Activated CD4-positive, alpha-beta T cell treated with anti-CD3 and anti-CD28 coated beads, Interleukin-2, amount 50 U/mL, for 4 hours (primary cell): ENCODE measurements around the gene MARCHF3.
"Not testable (repeated sequence)": the region's sequence is repeated elsewhere in the genome, so short reads cannot be mapped to it uniquely, and the experiment has no call there.

Experiments used
- DNase-seq, 2 experiments: peaks; one replicate each; pipeline ENCODE4 v3.0.0-alpha.2; 2020

MARCHF3 gene

DNA sequence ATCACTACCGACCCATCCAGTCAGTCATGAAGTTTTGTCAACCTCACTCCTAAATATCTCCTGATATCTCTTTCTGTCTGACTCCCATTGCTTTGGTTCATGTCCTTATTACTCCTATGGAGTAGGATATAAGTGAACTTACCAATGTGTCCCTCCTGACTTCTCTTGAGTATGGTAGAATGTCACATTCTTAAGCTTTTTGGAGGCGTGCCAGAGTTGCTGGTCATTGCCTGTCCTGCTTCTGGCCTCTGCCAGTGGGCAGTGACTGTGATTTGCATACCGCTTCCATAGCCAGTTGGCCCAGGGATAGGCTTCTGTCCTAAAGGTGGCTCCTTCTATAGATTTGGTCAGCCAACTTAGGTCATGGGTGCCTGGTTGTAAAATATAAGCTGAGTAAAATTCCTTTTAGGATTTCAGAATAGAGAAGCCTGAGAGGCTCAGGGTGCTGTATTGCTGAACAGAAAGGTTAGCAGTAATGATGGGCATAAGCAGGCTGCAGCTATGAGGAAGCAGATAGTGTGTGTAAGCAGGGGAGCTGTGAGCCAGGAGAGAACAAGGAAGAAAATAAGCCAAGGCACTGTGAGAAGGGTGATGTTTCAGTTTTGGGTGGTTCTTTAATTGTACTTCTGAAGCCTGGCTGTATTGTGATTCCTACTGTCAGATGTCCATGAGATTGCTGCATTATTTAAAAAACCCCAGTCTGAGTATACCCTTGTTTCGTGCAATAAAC, 16.1 kb upstream of the MARCHF3 start:
- no peak for DNase-seq

DNA sequence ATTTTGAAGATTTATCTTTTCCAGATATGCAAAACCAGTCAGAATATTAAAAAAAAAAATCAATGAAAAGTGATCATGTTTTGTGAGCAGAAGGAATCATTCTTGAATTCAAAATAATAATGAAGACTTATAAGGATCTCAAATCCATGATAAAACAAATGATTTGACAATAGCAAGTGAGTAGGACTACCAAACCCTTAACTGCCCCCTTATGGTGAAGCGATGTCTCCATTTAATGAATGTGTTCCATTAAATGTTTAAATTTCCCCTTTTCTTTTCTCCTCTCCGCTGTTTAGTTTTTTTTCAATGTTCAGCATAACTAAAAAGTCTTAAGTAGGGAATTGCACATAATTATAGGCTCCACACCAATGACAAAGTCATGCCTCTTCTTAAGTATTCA, 12.2 kb upstream of the MARCHF3 start:
- DNase-seq, result no peak

DNA sequence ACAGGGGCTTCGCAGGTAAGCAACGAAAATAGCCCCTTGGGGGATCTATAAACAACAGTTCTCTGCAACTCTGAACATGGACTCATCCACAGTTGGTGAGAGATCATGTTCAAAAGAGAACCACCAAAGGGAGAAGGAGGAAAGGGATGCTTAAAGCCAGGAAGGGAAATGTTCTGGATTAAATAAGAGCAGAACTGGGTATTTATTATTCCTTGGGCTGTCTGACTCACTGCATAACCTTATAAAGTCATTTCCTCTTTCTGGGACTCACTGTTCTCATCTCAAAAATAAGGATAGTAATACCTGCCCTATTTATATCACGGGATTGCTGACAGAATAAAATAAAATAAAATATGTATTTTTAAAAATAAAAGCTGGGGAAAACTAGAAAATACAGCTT, 11.2 kb upstream of the MARCHF3 start:
- no peak for DNase-seq

DNA sequence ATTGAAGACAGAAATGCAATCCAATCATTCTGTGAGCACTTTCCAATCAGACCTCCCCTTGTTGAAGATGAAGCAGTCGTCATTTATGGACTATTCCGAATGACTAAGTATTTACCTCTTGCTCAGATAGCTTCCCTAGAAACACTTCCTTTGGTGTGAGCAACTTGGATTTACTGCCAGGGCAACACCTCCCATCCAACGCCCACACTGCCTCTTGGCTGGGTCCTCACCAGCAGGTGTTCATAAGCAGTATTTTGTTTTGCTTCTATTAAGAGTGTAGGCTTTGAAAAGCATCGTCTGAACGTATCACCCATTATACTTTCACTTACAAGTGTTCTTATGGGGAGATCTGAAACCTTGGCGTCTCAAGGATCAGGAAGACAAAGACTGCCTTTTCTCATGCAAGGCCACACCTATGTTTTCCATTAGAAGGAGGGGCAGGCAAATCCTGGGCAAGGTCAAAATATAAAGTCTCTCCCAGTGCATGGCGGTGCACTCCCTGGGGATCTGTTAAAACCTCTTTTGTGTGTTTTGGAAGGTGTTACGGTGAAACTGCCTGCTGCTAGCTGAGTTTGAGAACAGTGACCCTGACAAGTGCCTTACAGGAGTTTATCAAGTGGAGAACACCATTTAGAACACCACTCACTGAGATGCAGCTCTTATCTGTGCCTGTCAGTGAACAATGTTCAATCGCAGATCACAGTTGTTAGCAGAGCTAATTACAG, 10.6 kb upstream of the MARCHF3 start:
- no peak for DNase-seq

DNA sequence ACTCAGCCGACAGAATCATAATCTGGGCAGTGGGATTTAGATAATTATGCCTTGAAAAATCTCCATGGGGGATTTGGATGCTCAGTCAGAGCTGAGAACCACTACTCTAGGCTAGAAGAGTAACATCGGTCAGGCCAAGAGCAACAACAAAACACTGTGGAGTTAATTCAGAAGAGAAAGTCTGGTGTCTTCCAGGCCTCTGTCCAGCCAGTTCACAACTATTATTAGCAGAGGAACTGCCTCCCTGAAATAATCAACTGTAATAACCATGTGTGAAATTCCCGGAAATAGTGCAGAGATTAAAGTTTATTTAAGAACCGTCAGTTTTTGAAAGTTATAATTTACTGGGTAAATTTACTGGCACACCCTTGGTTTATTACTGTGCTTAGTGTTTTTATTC, 8.2 kb upstream of the MARCHF3 start:
- no peak for DNase-seq

DNA sequence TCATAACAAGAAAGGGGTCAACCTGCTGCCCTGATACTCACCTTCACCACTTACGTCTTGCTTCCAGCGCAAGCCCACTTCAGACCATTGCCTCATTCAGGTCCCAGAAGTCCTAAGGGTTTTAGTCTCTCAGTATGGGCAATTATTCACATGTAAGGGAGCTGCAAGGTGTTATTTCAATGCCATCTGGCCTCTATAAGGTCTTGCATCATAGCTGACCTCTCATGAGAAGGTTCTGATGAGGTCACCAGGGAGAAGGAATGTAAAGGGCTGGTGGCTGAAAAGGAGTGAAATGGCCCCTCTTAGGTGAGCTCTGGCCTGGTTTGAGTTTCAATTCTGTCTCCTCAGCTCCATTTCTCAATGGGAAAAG, 1.5 kb upstream of the MARCHF3 start:
- no peak for DNase-seq

DNA sequence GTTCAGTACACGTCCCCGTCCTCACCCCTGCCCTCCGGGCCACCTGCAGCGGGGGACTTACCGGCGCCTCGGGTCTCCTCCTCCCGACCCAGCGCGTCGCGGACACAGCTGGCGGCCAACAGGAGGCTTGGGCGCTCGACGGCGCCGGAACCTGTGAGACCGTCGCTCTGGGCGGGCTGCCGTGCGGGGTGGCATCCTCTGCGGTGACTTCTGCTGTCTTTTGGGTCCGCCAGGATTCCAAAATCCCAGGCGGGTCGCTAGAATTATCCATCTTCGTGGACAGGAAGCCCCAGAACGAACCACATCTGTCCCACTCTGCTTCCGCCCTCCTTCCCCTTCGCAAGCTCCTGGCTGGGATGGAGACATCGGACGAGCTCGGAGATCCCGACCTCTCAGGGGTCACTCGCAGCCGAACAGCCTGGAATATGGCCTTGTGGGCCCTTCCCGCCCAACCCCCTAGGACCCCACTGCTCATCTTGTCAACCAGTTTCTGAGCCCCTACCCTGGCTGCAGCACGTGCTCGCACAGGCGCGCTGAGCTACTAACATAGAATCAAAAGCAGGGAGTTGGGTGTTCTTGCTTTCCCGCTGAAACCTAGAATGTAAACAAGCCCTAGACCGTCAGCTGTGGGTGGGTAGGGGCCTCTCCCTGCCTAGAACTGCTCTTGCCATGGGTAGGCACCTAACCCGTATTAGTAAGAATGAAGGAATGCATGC, 947 bp upstream of the MARCHF3 start:
- DNase-seq, result peak in 1 of 2 experiments; percentile 3

DNA sequence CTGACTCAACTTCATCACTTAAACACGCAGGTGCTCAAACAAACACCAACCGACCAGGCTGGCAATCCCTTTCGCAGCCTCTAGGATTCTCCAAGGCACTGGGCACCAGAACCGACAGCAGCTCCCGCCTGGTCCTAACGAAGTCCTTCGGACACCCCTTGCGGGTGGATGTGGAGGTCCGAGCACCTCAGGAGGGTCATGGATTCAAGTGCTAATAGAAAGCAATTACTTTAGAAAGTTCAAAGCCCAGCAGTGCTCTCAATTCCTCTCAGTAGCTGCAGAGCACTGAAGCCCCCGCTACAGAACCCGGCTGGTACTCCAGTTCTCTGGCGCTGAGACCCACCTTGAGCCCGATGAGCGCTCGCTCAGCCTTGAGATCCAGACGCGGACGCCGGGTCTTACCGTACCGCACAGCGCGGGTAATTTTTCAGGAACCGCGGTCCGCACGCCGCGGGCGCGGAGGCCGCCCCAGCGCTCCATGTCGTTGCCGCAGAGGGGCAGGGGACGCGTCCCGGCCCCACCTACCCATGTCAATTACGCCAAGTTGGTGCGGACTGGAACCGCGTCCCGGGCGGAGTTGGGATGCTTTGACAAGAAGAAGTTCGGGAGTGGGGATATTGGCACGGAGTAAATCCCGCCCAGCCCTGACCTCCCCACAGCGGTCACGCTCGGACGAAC, 638 bp downstream of the MARCHF3 start:
- DNase-seq, result peak; percentile 19 to 24

DNA sequence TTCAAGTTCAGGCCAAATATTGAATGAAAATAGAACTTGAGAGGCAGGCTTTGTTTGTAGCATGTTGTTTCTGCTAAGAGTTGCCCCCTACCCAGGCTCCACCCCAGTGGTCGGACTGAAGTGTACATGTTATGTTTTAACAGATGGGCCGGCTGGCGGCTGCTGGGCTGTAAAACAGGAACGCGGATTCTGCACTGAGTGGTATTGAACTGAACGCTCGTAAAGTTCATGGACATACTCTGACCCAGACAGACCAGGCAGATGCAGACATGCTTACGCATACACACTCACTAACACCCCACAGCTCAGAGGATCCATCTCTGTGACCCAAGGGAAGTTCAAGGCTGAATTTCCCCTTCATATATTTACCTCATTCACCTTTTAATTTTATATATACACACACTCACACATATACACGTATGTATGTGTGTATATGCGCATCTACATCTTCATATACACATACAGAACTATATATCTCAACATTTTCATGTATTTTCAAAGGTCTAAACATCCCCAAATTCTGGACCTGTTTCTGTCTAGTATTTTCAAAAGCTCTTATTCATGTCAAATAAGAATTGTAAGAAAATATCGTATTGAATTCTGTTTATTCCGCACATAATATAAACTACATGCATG, 1.4 kb downstream of the MARCHF3 start:
- DNase-seq, result no peak

DNA sequence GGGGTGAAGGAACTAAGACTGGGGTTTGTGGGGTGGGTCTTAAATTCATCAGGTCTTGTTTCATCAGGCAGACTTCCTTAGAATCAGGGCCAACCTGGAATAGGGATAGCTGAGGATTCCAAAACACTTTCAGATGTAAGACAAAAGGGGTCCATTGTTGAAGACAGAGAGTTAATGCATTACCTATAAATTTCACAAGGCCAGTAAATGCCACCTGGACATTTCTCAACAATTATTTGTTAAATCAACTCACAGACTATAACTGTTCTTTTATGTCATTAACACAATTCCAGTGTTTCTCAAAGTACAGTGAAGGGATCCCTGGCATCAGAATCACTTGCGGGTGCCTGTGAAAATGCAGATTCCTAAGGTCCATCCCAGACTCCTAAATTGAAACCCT, 2.8 kb downstream of the MARCHF3 start:
- no peak for DNase-seq

DNA sequence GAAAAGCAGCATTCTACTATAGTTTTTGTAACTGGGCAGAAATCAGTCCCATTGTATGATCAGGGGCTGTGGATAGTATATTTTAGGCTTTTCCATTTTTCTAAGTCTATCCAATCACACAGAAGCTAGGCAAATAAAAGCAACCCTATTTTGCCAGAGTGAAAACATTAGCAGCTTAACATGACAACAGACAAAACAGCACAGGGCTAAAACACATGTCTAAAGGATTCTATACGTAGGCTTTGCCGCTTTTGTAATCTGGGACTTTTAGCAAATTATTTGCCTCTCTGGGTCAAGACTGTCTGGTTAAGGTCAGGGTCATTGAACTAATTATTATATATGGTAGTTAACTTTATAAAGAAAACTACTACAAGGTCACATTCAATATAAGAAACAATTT, 4.2 kb downstream of the MARCHF3 start:
- no peak for DNase-seq

DNA sequence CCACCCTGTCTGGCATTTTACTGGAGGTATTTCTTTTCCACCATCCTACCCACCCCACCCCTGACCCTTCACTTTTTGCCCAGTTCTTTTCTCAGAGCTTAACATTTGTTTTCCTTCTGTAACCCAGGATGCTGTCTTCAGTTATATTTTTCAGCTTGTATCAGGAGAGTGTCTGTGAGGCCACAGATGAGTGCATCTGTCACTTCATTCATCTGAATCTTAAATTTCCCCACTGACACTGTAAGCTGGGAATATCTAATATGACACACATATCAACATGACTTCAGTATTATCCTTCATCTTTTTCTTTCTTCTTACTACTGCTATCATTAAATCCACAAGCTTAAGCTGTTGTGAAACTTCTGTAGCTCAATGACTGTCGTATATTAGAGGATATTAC, 4.9 kb downstream of the MARCHF3 start:
- DNase-seq, result no peak

DNA sequence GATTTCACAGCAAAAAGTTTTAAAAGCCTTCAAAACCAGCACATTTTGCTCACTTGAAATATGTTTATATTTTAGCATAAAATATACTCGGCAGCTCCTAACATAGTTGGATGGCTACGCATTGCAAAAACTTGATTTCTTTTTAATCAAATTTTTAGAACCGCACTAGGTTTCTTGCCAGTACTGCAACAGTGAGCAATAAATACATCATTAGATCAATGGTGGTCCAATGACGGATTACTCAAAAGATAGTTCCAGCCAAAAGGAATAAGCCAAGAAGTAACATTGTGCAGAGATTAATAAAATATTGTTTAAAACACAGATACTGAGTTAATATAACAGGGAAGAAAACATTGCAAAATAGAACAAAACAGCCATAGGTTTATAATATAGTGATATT, 5.5 kb downstream of the MARCHF3 start:
- no peak for DNase-seq

DNA sequence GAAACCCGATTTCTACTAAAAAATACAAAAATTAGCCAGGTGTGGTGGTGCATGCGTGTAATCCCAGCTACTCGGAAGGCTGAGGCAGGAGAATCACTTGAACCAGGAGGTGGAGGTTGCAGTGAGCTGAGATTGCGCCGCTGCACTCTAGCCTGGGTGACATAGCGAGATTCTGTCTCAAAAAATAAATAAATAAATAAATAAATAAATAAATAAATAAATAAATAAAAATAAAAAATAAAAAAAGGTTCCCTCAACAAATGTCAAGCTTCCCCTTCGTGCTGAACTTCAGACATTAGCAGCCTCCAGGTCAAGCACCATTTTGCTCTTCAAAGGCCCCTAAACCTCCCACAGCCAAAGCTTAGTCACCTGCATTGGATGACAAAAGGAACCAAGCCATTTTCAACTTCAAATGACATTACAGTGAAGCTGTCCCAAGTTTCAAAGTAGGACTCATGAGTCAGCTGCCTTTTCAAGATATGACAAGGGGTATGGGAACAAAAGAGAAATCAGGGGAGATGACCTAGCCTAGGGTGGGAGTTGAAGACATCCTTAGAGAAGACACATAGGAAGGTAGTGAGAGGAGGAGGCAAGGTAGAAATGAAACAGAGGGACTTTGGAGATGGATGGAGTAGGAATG, 6.7 kb downstream of the MARCHF3 start:
- not testable (repeated sequence) for DNase-seq

DNA sequence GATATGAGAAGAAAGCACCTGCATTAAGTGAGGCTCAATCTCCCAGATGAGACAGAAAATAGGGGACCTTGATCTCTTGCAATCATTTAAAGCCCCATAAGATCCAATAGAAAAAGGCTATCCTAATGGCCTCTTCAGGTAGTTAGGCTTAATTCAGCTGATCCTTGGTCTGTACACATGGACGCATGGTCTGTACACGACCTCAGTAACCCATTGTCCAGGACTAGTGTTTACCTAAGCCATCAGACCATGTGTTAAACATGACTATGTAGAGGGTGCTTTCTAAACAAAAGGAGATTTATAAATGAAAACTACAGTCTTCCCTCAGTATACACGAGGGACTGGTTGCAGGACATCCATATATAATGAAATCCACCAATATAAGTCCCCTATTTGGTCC, 7.5 kb downstream of the MARCHF3 start:
- no peak for DNase-seq

DNA sequence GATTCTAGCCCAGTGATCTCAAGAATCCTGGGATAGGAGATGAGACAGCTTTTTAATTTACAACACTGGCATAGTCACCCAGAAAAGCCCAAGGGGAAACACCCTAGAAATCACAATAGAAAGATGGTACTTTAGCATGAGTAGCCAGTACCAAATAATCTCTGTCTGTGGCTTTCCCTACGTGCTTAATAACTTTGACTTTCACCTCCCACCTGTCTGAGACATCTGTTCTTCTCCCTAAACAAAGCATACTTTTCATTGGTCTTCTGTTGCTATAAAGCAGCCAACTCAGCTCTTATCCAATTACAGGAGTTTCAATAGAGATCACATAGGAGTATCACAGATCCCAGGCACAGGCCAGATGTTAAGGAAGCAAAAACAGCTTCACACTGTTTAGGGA, 10.4 kb downstream of the MARCHF3 start:
- DNase-seq, result no peak

DNA sequence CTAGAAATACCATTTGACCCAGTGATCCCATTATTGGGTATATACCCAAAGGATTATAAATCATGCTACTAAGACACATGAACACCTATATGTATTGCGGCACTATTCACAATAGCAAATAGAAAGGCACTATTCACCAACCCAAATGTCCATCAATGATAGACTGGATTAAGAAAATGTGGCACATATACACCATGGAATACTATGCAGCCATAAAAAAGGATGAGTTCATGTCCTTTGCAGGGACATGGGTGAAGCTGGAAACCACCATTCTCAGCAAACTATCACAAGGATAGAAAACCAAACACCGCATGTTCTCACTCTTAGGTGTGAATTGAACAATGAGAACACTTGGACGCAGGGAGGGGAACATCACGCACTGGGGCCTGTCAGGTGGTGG, 13.6 kb downstream of the MARCHF3 start:
- DNase-seq, result not testable (repeated sequence)

DNA sequence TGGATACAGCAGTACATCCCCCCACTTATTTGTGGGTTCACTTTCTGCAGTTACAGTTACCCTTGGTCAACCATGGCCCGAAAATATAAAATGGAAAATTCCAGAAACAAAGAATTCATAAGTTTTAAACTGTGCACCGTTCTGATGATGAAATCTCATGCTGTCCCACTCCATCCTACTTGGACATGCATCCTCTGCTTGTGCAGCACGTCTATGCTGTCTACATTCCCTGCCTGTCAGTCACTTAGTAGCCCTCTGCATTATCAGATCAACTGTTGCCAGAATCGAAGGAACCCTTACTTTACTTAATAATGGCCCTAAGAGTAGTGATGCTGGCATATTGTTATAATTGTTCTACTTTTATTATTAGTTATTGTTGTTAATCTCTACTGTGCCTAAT, 14.6 kb downstream of the MARCHF3 start:
- no peak for DNase-seq

DNA sequence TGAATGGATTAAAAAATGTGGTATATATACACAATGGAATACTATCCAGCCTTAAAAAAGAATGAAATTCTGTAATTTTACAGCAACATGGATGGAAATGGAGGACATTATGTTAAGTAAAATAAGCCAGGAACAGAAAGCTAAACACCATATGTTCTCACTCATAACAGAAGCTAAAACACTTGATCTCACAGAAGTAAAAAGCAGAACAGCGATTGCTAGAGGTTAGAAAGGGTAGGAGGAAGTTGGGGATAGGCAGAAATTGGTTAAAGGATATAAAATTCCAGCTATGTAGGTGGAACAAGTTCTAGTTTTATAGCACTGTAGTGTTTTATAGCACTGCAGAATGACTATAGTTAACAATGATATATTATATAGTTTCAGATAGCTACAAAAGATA, 15.8 kb downstream of the MARCHF3 start:
- no peak for DNase-seq

DNA sequence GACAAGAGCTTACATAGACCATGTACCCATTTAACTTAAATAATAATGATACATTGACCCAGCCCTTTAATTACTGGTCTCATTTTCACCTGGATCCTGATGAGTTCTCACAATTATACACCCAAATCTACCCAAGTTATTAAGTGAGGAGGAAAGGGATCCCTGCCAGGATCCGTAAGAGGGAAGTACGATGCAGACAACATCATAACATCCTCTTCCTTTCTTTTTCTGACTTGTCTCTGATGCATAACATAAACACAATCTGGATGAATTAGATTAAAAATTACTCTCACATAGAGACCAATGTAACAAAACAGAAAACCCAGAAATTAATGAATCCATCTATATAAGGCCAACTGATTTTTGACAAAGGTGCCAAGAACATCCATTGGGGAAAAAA, 17.0 kb downstream of the MARCHF3 start:
- no peak for DNase-seq

DNA sequence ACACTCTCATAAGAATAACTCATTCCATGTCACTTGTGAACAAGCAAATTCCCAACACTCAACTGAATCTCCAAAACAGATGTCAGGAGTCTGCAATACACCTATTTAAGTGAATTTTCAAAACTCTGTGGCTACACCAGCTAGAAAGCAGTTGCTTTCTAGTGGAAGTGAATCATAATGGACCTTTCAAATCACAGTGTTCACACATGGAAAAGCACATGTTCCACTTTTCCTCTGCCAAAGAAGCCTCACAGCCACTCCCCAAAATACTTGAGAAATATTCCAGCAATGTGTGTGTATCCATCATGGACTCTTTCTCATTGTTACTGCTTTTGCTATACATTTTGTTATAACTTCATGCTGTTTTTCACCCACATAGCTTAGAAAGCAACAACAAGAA, 17.4 kb downstream of the MARCHF3 start:
- DNase-seq, result no peak

DNA sequence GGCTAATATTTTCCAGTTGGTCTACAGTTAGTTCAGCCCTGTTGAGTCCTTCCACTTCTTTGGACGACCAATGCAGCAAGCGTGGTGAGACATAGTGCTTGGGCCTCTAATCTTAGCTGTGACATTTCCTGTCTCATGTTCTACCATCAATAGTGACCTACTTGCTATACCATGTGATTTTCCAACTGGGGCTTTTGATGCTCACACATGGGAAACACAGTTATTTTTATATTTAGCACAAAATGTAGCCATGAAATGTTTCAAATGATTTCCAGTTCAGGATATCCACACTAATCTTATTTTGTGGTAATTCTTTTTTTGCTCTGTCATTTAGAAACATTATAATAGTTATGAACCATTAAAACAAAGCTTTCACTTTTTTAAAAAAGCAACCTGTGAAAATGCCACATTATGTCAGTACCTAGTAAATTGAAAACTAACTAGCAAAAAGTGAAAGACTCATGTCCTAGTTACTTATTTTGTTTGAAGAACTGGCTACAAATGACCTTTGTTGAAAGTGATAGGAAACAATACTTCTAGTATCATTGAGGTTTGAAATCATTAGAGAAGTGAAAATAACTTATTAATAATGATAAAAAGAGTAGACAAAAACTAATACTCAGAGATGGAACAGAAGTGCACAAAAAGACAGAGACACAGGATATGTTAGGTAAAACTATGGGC, 18.3 kb downstream of the MARCHF3 start:
- DNase-seq, result no peak
